DMS 273 (cell line): ENCODE measurements around the gene GJB4.

Experiments used
- DNase-seq: peaks from one replicate; lab custom pipeline; 2025; ENCODE audit not compliant: unreplicated experiment; lab: John Stamatoyannopoulos, UW

The GJB4 gene

GRCh38 chr1:34777519-34778321 lies 18.2 kb downstream of the GJB4 start:
- no peak for DNase-seq

- no peak for DNase-seq
These were observed 18.8 kb downstream of the GJB4 start for GRCh38 chr1:34778381-34778780.

DNA sequence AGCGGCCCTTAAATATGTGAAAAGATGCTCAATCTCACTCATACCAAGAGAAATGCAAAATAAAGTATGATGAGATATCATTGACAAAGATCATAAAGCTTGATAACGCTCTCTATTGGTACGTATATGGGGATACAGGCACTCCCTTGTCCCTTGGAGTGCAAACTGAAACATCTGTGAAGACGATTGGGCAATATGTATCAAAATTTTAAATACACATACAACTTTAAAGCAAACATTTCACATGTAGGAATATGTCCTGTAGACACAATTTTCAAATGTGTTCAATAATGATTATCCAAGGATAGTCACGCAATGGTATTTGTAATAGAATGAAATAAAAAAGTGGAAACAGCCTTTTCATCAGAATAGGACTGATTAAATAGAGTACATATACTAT lies 19.5 kb downstream of the GJB4 start:
- DNase-seq, result no peak

GRCh38 chr1:34779526-34779925 lies 20.0 kb downstream of the GJB4 start:
- no peak for DNase-seq

DNA sequence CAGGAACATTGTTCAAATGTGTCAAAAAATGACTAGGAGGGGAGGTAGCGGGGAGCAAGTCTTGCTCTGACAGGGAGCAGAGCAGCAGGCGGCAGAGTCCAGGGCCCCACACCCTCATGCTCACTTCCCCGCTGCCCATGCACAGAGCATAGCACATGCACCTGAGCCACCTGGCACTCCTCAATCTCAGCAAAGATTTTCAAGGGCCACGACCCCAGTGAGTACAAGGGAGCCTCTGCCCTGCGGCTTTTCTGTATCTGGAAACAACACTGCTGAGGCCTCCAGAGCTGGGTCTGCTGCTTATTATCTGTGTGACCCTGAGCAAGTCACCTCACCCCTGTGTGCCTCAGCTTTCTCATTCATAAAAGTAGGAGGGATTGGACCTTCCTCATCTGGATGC lies 20.4 kb downstream of the GJB4 start:
- DNase-seq, result no peak

DNA sequence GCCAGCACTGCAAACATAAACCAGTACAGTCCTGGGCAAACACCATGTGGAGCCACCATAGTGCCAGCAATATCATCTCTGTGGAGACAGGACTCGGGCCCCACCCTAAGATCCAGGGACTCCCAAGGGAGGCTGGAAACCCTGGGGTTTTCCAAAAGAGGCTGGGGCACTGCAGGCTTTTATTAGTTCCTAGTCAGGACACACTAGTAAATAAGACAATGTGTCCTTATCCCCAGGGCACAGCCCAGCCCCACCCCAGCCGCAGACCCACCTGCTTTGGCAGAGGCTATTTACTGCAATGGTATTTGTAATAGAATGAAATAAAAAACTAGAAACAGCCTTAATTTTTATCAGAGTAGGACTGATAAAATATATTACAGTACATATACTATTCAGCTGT lies 21.0 kb downstream of the GJB4 start:
- no peak for DNase-seq

DNA sequence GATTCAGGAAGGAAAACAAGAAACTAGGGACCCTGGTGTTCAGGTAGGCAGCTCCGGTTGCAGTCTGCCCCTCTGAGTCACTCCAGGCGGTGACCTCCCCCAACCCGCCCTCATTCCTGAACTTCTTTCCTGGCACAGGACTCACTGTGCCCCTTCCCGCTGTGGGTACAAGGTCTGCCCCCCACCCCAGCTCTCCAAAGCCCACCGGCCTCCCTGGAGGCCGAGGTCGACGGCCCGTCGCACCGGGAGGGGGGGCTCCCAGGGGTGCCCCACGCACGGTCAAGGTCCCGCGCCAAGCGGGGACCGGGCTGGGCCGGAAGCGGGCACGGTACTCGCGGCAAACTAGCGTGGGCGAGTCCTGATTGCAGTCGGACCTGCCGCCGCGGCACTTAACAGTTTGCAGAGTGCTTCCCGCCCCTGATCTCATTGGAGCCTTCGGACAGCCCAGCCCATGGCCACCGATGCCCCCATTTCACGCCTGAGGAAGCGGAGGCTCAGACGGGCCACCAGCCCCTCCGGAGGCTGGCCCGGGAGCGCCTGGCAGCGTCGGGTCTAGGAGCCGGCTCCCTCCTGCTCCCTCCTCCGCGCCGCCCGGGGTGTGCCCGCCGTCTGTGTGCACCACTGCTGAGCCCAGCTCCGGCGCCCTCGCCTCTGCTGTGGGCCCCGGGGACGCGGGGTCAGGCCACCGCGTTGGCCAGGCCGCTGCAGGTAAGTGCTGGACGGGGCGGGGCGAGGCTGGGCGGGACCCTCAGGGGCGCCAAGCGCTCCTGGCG lies 21.7 kb downstream of the GJB4 start, which contains the start of gene GJB3:
Gene GJB3 (plus strand): TSS at position 144 of the 773 bp plus-strand sequence. CDS start 3,549 bp downstream, outside the sequence.
- DNase-seq, result peak; percentile 49

GRCh38 chr1:34781844-34782391 lies 22.4 kb downstream of the GJB4 start:
- DNase-seq, result no peak

DNA sequence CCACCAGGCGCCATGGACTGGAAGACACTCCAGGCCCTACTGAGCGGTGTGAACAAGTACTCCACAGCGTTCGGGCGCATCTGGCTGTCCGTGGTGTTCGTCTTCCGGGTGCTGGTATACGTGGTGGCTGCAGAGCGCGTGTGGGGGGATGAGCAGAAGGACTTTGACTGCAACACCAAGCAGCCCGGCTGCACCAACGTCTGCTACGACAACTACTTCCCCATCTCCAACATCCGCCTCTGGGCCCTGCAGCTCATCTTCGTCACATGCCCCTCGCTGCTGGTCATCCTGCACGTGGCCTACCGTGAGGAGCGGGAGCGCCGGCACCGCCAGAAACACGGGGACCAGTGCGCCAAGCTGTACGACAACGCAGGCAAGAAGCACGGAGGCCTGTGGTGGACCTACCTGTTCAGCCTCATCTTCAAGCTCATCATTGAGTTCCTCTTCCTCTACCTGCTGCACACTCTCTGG lies 25.2 kb downstream of the GJB4 start:
- DNase-seq, result no peak

DNA sequence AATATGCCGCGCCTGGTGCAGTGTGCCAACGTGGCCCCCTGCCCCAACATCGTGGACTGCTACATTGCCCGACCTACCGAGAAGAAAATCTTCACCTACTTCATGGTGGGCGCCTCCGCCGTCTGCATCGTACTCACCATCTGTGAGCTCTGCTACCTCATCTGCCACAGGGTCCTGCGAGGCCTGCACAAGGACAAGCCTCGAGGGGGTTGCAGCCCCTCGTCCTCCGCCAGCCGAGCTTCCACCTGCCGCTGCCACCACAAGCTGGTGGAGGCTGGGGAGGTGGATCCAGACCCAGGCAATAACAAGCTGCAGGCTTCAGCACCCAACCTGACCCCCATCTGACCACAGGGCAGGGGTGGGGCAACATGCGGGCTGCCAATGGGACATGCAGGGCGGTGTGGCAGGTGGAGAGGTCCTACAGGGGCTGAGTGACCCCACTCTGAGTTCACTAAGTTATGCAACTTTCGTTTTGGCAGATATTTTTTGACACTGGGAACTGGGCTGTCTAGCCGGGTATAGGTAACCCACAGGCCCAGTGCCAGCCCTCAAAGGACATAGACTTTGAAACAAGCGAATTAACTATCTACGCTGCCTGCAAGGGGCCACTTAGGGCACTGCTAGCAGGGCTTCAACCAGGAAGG lies 25.8 kb downstream of the GJB4 start:
- no peak for DNase-seq

DNA sequence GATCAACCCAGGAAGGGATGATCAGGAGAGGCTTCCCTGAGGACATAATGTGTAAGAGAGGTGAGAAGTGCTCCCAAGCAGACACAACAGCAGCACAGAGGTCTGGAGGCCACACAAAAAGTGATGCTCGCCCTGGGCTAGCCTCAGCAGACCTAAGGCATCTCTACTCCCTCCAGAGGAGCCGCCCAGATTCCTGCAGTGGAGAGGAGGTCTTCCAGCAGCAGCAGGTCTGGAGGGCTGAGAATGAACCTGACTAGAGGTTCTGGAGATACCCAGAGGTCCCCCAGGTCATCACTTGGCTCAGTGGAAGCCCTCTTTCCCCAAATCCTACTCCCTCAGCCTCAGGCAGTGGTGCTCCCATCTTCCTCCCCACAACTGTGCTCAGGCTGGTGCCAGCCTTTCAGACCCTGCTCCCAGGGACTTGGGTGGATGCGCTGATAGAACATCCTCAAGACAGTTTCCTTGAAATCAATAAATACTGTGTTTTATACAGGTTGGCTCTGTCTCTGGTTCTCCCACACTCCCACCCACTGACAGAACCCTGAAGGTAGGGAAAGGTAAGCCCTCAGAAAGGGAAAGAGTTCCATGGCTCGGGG lies 26.4 kb downstream of the GJB4 start:
- DNase-seq, result no peak

GRCh38 chr1:34786521-34787325 lies 27.2 kb downstream of the GJB4 start:
- peak; percentile 82 for DNase-seq

DNA sequence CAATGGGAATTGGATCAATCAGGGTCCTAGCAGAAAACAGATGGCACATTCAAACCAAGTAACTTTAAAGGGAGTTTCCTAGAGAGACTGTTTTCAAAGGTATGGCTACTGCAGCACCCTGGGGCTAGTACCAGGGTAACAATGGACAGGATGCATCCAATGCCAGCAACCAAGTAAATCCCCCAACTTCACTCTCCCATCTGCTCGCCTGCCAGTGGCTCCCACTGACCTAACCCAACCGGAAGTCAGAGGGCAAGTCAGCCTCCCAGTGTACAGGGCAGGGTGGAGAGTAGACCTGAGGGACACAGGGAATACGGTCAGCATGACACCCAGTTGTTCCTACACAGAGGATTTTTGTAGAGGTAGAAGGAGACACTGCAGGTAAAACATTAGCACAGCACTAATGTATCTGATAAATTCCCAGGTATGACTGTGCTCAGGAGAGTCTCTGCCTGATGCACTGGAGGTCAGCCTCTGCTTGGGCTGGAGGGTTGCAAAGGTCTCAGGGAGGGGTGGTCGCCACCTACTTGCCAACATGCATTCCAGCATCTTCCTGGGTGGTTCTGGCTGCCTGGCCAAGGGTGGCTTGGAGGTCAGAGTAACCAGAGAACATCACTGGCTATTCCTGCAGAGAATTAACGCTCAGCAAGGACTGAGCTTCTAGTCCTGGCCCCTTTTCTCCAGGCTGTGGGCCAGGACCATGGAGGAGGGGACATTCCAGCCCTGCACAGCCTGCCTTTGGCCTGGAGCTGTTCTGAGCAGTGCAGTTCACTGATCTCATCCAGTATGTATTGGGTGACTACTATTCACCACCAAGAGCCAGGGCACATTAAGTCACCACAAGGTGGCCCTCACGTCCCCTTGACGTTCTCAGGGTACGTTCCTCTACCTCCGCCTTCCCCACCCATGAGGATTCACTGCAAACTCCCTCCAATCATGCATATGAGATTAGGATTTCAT lies 28.2 kb downstream of the GJB4 start:
- peak; percentile 24 for DNase-seq

DNA sequence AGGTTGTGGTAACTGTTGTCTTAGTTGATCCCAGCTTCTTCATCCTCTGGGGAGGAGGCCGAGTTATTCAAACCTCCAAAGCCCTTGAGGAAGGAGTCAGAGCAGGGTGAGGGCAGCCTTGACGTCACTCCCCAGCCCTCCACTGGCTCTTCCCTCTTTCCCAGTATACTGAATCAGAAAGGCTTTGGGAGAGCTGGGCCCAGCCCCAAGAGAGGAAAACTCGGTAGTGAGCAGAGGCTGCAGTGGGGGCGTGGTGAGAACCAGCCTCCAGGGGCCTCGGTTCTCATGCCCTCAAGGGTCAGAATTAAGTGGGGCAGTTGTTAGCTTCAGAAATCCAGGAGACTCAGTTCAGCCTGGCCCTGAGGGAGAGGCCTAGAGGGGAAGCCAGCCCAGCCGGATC lies 31.4 kb downstream of the GJB4 start:
- DNase-seq, result no peak

DNA sequence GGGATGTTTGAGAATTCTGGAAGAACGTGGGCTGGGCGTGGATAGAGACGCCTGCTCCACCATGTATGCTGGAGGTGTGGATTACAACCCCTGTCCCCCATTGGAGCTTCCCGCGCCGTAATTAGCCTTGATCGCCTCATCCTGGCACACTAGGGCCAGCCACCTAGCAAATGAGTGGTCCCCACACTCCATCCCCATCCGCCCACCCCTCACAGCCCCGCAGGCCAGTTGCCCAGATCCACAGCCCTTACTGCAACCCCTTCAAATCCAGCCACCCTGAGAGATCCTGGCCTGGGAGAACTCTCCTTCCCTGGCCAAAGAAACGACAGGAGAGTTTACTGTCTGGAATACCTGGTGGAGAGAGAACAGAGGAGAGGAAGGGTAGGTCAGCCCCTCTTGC lies 32.9 kb downstream of the GJB4 start:
- no peak for DNase-seq

DNA sequence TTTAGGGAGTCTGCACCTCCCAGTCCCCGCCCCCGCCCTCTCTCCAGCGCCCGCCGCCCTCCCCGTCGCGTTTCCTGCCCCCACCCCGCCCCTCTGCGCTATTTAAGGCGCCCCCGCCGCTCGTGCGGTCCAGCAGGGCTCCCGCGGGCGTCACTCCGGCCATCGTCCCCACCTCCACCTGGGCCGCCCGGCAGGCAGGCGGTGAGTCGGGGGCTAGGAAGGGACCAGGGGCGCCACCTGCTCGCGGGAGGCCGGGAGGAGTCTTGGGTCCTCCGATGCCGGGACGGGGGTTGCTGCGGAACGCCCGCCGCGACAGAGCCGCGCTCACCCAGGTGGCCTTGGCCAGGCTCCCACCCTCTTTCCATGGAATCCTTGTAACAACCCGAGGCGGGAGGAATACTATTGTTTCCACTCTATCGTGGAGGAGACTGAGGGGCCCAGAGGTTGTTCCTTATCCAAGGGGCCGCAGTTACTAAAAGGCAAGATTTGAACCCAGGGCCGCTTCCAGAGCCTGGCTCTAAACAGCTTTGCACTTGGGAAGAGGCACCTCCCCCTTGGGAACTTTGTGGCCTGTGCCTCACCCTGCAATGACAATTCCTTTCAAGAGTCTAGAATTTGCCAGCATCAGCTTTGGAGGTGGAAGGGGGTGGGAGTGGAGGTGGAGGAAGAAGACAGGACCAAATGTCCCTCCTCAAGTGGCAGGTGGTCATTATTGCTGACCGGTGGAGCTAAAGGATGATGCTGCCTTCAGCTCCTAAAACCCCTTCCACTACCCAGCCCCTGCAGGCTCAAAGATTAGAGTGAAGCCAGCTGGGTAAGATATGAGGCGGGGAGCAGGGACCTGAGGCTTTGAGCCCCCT lies 33.6 kb downstream of the GJB4 start, which contains the start of gene GJA4:
Gene GJA4 (plus strand): TSS at position 132 of the 860 bp plus-strand sequence. CDS start 1,215 bp downstream, outside the sequence.
- DNase-seq, result no peak

- DNase-seq, result no peak
These were observed 34.7 kb downstream of the GJB4 start for GRCh38 chr1:34794001-34794789.
